Hepatocyte (in vitro differentiated cells): ENCODE data around the gene CAMK2G. TPM values are rescaled to one million over a fixed set of nuclear protein-coding genes. Genes with fewer than 3 reads are reported as not detected.

Experiments
- DNase-seq: peaks from one replicate; pipeline ENCODE4 v3.0.0-alpha.2; 2016; ENCODE audit warnings: low spot score
- H2AFZ ChIP-seq: fragments of 200-600 bp; sonication (generic); 2 replicates; pipeline ENCODE4 v1.6.0; 2016; ENCODE audit warnings: antibody characterized with exemption, mild to moderate bottlenecking
- H3K27ac ChIP-seq: fragments of 200-600 bp; sonication (generic); 2 replicates; pipeline ENCODE4 v1.5.1; 2016; ENCODE audit warnings: mild to moderate bottlenecking
- H3K27me3 ChIP-seq: fragments of 200-600 bp; sonication (generic); 2 replicates; pipeline ENCODE4 v1.6.1; 2016
- H3K36me3 ChIP-seq: fragments of 200-600 bp; sonication (generic); replicated peaks from 2 replicates; pipeline ENCODE4 v1.5.1; 2016; ENCODE audit warnings: low read depth; ENCODE audit not compliant: insufficient read depth
- H3K4me1 ChIP-seq: fragments of 200-600 bp; sonication (generic); 2 replicates; pipeline ENCODE4 v1.5.1; 2016; ENCODE audit warnings: mild to moderate bottlenecking, moderate library complexity; ENCODE audit not compliant: insufficient read depth
- H3K4me2 ChIP-seq: fragments of 200-600 bp; sonication (generic); 2 replicates; pipeline ENCODE4 v1.6.0; 2016
- H3K4me3 ChIP-seq: fragments of 200-600 bp; sonication (generic); 2 replicates; pipeline ENCODE4 v1.5.1; 2016; ENCODE audit warnings: mild to moderate bottlenecking
- H3K79me2 ChIP-seq: fragments of 200-600 bp; sonication (generic); 2 replicates; pipeline ENCODE4 v1.6.0; 2017; ENCODE audit warnings: mild to moderate bottlenecking
- H3K9me2 ChIP-seq: fragments of 200-600 bp; sonication (generic); replicated peaks from 2 replicates; pipeline ENCODE4 v1.6.0; 2017; ENCODE audit warnings: mild to moderate bottlenecking; ENCODE audit not compliant: insufficient read depth
- H3K9me3 ChIP-seq: fragments of 200-600 bp; sonication (generic); 2 replicates; pipeline ENCODE4 v1.5.1; 2016; ENCODE audit warnings: low read depth, mild to moderate bottlenecking
- H4K20me1 ChIP-seq: fragments of 200-600 bp; sonication (generic); 2 replicates; pipeline ENCODE4 v1.6.0; 2016; ENCODE audit warnings: mild to moderate bottlenecking; ENCODE audit not compliant: insufficient read depth, poor library complexity, severe bottlenecking
- CTCF ChIP-seq: fragments of 200-600 bp; sonication (generic); IDR thresholded peaks from 2 replicates; pipeline ENCODE4 v1.5.1; 2016; ENCODE audit warnings: antibody characterized with exemption, mild to moderate bottlenecking; ENCODE audit not compliant: poor library complexity
- EZH2 ChIP-seq: fragments of 200-600 bp; sonication (generic); IDR thresholded peaks from 2 replicates; pipeline ENCODE4 v1.6.1; 2016; ENCODE audit warnings: antibody characterized with exemption, mild to moderate bottlenecking, borderline replicate concordance
- EZH2phosphoT487 ChIP-seq: fragments of 200-600 bp; sonication (generic); IDR thresholded peaks from one replicate; pipeline ENCODE4 v1.6.1; 2018; ENCODE audit warnings: antibody characterized with exemption, mild to moderate bottlenecking, low read depth, moderate library complexity; ENCODE audit not compliant: unreplicated experiment, severe bottlenecking
- WGBS: methylation state at CpG from one replicate; pipeline ENCODE4 v1.1.6; 2016; ENCODE audit warnings: low lambda C conversion rate; ENCODE audit errors: missing lambda C conversion rate; 5-methylcytosine and 5-hydroxymethylcytosine counted together
- polyA plus RNA-seq: library from polyadenylated mRNA; unstranded; fragments of >200 nt; fragmentation: Nextera tagmentation; extraction: Ambion mirVana; gene quantifications from 2 replicates; pipeline ENCODE4 v1.2.1, GENCODE V29; 2016
- total RNA-seq: library from RNA; depleted of rRNA; stranded (reverse); fragments of >200 nt; gene quantifications from 2 replicates; pipeline ENCODE4 v1.2.3, GENCODE V29; 2014

CAMK2G gene
- total and polyA plus RNA-seq, 2 experiments from 2014 or later = 5.2 to 25.0 TPM

- Histone ChIP-seq H3K4me2 (no peak overlapping the region), H3K27me3 (no peaks in the 10 kb centered on the region), H3K9me2 (no peaks in the 10 kb centered on the region), H4K20me1 (no peaks in the 10 kb centered on the region), H2AFZ (no peak overlapping the region), H3K4me3 (no peak overlapping the region), H3K79me2 (no peaks in the 10 kb centered on the region), H3K4me1 (peaks cover 3% of the 10 kb centered on the region), H3K27ac (no peak overlapping the region), H3K36me3 (no peaks in the 10 kb centered on the region), H3K9me3 (no peaks in the 10 kb centered on the region)
- TF ChIP-seq EZH2 (no peak), EZH2phosphoT487 (no peak), CTCF (no peak)
- DNase-seq = no peak
- WGBS = 77% methylated on average over 3 of the region's 3 CpGs
Measured at GRCh38 chr10:73881221-73881919, 7.0 kb upstream of the CAMK2G start.

- H3K9me3 ChIP-seq = no peaks in the 10 kb centered on the region
- DNase-seq = peak; percentile 91
- H3K27ac ChIP-seq = no peak overlapping the region
- H3K4me3 ChIP-seq = no peak overlapping the region
- H4K20me1 ChIP-seq = no peaks in the 10 kb centered on the region
- no peaks in the 10 kb centered on the region for H3K4me1 ChIP-seq
- TF ChIP-seq CTCF (peak; percentile 93), EZH2 (no peak)
- H3K9me2 ChIP-seq = no peaks in the 10 kb centered on the region
- no peak overlapping the region for H2AFZ ChIP-seq
- H3K27me3 ChIP-seq = no peaks in the 10 kb centered on the region
- peak overlapping the region; percentile 2 for H3K4me2 ChIP-seq
- no peaks in the 10 kb centered on the region for H3K36me3 ChIP-seq
- WGBS = 23% methylated on average over 14 of the region's 14 CpGs
- H3K79me2 ChIP-seq = no peaks in the 10 kb centered on the region
Measured at GRCh38 chr10:73879296-73880173, 5.2 kb upstream of the CAMK2G start.

GRCh38 chr10:73878365-73878764 is 4.0 kb upstream of the CAMK2G start:
- Histone ChIP-seq H3K36me3 (no peaks in the 10 kb centered on the region), H3K9me3 (no peaks in the 10 kb centered on the region), H3K4me3 (no peak overlapping the region), H3K9me2 (no peaks in the 10 kb centered on the region), H3K27ac (no peak overlapping the region), H3K4me1 (no peaks in the 10 kb centered on the region), H4K20me1 (no peaks in the 10 kb centered on the region), H3K27me3 (no peaks in the 10 kb centered on the region), H3K79me2 (no peaks in the 10 kb centered on the region), H2AFZ (no peak overlapping the region), H3K4me2 (no peak overlapping the region)
- no peak for DNase-seq
- no peak for TF ChIP-seq EZH2phosphoT487
- TF ChIP-seq CTCF = no peak
- no peak for TF ChIP-seq EZH2
- 100% methylated on average over 1 of the region's 1 CpG for WGBS
